H9 (cell line): ENCODE results near the gene ZNF358. TPM values are rescaled to one million over a fixed set of nuclear protein-coding genes. Genes with fewer than 3 reads are reported as not detected.
A peak's percentile ranks its signal among the peaks of the same experiment; 100 is the strongest.

Source experiments
- DNase-seq: peaks from one replicate; pipeline ENCODE4 v3.0.0-alpha.2; 2017
- H2AFZ ChIP-seq: one replicate; pipeline ENCODE4 v1.6.1; 2013; ENCODE audit warnings: mild to moderate bottlenecking, low read length, control low read depth, moderate library complexity
- H2AK5ac ChIP-seq: 2 replicates; pipeline ENCODE4 v1.6.1; 2013; ENCODE audit warnings: low read length, control low read depth, mixed read lengths; ENCODE audit not compliant: insufficient read length
- H2BK120ac ChIP-seq: one replicate; pipeline ENCODE4 v1.6.1; 2013; ENCODE audit warnings: low read depth, mild to moderate bottlenecking, low read length, control low read depth, inconsistent platforms; ENCODE audit not compliant: poor library complexity, severe bottlenecking
- H2BK12ac ChIP-seq: 2 replicates; pipeline ENCODE4 v1.6.1; 2013; ENCODE audit warnings: low read length, control low read depth, mixed read lengths, low read depth; ENCODE audit not compliant: insufficient read length
- H2BK15ac ChIP-seq: 2 replicates; pipeline ENCODE4 v1.6.1; 2013; ENCODE audit warnings: low read depth, low read length, control low read depth
- H2BK20ac ChIP-seq: one replicate; pipeline ENCODE4 v1.6.1; 2013; ENCODE audit warnings: low read depth, mild to moderate bottlenecking, low read length, control low read depth, inconsistent platforms; ENCODE audit not compliant: poor library complexity, severe bottlenecking
- H2BK5ac ChIP-seq: 2 replicates; pipeline ENCODE4 v1.6.1; 2013; ENCODE audit warnings: low read length, control low read depth, mixed read lengths; ENCODE audit not compliant: insufficient read length
- H3K14ac ChIP-seq: 2 replicates; pipeline ENCODE4 v1.6.1; 2013; ENCODE audit warnings: low read length, control low read depth; ENCODE audit not compliant: insufficient read depth
- H3K18ac ChIP-seq: 2 replicates; pipeline ENCODE4 v1.6.1; 2013; ENCODE audit warnings: low read depth, mild to moderate bottlenecking, mixed read lengths, low read length, control low read depth; ENCODE audit not compliant: insufficient read length
- H3K23ac ChIP-seq: 2 replicates; pipeline ENCODE4 v1.6.1; 2013; ENCODE audit warnings: low read length, control low read depth, mixed read lengths, low read depth; ENCODE audit not compliant: insufficient read length
- H3K23me2 ChIP-seq: 2 replicates; pipeline ENCODE4 v1.6.1; 2013; ENCODE audit warnings: low read depth, mild to moderate bottlenecking, mixed read lengths, low read length, control low read depth; ENCODE audit not compliant: insufficient read length, poor library complexity, severe bottlenecking
- H3K27ac ChIP-seq: 2 replicates; pipeline ENCODE4 v1.5.1; 2013; ENCODE audit warnings: low read length, control low read depth, mixed read lengths, low read depth; ENCODE audit not compliant: insufficient read length
- H3K27me3 ChIP-seq: 2 replicates; pipeline ENCODE4 v1.6.1; 2013; ENCODE audit warnings: low read length, control low read depth, inconsistent platforms; ENCODE audit not compliant: insufficient read depth
- H3K4ac ChIP-seq: 2 replicates; pipeline ENCODE4 v1.6.1; 2013; ENCODE audit warnings: low read depth, mild to moderate bottlenecking, control low read depth, inconsistent platforms, low read length, moderate library complexity
- H3K4me1 ChIP-seq: 2 replicates; pipeline ENCODE4 v1.6.1; 2013; ENCODE audit warnings: low read length, control low read depth, inconsistent platforms; ENCODE audit not compliant: insufficient read depth
- H3K4me2 ChIP-seq: 2 replicates; pipeline ENCODE4 v1.6.1; 2013; ENCODE audit warnings: low read length, control low read depth, mixed read lengths; ENCODE audit not compliant: insufficient read length, insufficient read depth
- H3K56ac ChIP-seq: 2 replicates; pipeline ENCODE4 v1.6.1; 2013; ENCODE audit warnings: low read depth, mild to moderate bottlenecking, mixed read lengths, low read length, control low read depth; ENCODE audit not compliant: insufficient read length
- H3K79me1 ChIP-seq: 2 replicates; pipeline ENCODE4 v1.6.1; 2013; ENCODE audit warnings: low read depth, mild to moderate bottlenecking, moderate library complexity, low read length, control low read depth, inconsistent platforms; ENCODE audit not compliant: insufficient read depth, poor library complexity, severe bottlenecking
- H3K79me2 ChIP-seq: 2 replicates; pipeline ENCODE4 v1.6.1; 2013; ENCODE audit warnings: low read length, control low read depth, inconsistent platforms; ENCODE audit not compliant: insufficient read depth
- H3K9ac ChIP-seq: 2 replicates; pipeline ENCODE4 v1.6.1; 2013; ENCODE audit warnings: low read length, control low read depth, mixed read lengths; ENCODE audit not compliant: insufficient read length; ENCODE audit errors: extremely low read depth
- H3K9me3 ChIP-seq: one replicate; pipeline ENCODE4 v1.6.1; 2013; ENCODE audit warnings: low read depth, low read length, inconsistent platforms; ENCODE audit not compliant: control insufficient read depth
- H3T11ph ChIP-seq: one replicate; pipeline ENCODE4 v1.6.1; 2013; ENCODE audit warnings: mild to moderate bottlenecking, low read length, control low read depth, inconsistent platforms
- H4K20me1 ChIP-seq: one replicate; pipeline ENCODE4 v1.6.1; 2013; ENCODE audit not compliant: control insufficient read depth, insufficient read length, insufficient read depth
- H4K5ac ChIP-seq: 2 replicates; pipeline ENCODE4 v1.6.1; 2013; ENCODE audit warnings: low read depth, mild to moderate bottlenecking, mixed read lengths, low read length, control low read depth; ENCODE audit not compliant: insufficient read length
- H4K8ac ChIP-seq: replicated peaks from 2 replicates; pipeline ENCODE4 v1.6.1; 2013; ENCODE audit warnings: low read length, control low read depth, mixed read lengths, low read depth; ENCODE audit not compliant: insufficient read length
- H4K91ac ChIP-seq: 2 replicates; pipeline ENCODE4 v1.6.1; 2013; ENCODE audit warnings: low read depth, mild to moderate bottlenecking, moderate library complexity, mixed read lengths, low read length, control low read depth; ENCODE audit not compliant: insufficient read length
- H3K27ac Mint-ChIP-seq, 3 experiments: 2 replicates in 2 of 3; 3 replicates in 1 of 3; pipeline ENCODE4 v1.8.0; 2020 to 2021; ENCODE audit warnings: mixed read lengths in 3 of 3, mild to moderate bottlenecking in 1 of 3, moderate library complexity in 1 of 3
- H3K27me3 Mint-ChIP-seq: 2 replicates; pipeline ENCODE4 v1.8.0; 2021; ENCODE audit warnings: low read depth, mild to moderate bottlenecking, moderate library complexity, mixed read lengths
- H3K36me3 Mint-ChIP-seq, 3 experiments: 2 replicates in 2 of 3; 3 replicates in 1 of 3; pipeline ENCODE4 v1.8.0; 2020 to 2021; ENCODE audit warnings: low read depth in 3 of 3, mixed read lengths in 3 of 3; ENCODE audit not compliant: insufficient read depth in 1 of 3
- H3K4me1 Mint-ChIP-seq, 2 experiments: 2 replicates each; pipeline ENCODE4 v1.8.0; 2020; ENCODE audit warnings: mixed read lengths in 2 of 2
- H3K4me3 Mint-ChIP-seq, 2 experiments: 2 replicates in 1 of 2; 3 replicates in 1 of 2; pipeline ENCODE4 v1.8.0; 2020 to 2021; ENCODE audit warnings: mild to moderate bottlenecking in 2 of 2, mixed read lengths in 2 of 2, moderate library complexity in 1 of 2
- H3K9me3 Mint-ChIP-seq, 2 experiments: 2 replicates in 1 of 2; 3 replicates in 1 of 2; pipeline ENCODE4 v1.8.0; 2020; ENCODE audit warnings: mild to moderate bottlenecking in 2 of 2, mixed read lengths in 2 of 2, moderate library complexity in 1 of 2
- WGBS: extraction: QIAGEN DNeasy Blood & Tissue Kit; methylation state at CpG from one replicate; pipeline ENCODE4 v1.1.7; 2013; ENCODE audit warnings: missing lambda C conversion rate, low lambda C conversion rate, mixed read lengths; ENCODE audit not compliant: insufficient read length; ENCODE audit errors: extremely low coverage; 5-methylcytosine and 5-hydroxymethylcytosine counted together
- long read RNA-seq: library from polyadenylated mRNA; unstranded; transcript quantifications from one replicate; pipeline ENCODE4 v2.0.0, GENCODE V29; 2020
- total RNA-seq: library from RNA; stranded (reverse); gene quantifications from 2 replicates; pipeline ENCODE4 v1.2.1, GENCODE V29; 2021
- TF ChIP-seq, protein P1 (sequence below): fragments of 200-600 bp; sonication (generic); conservative IDR thresholded peaks from 3 replicates; pipeline ENCODE4 v1.8.0; 2021; ENCODE audit warnings: antibody characterized with exemption, mild to moderate bottlenecking

ZNF358 gene
- 40.5 and 41.5 TPM in 2 replicates for total RNA-seq
- long read RNA-seq, transcript ZNF358-202 (2 exons, 1,954 nt): major isoform, 10 of 15 reads
- long read RNA-seq, partial matches to known transcripts: 5 of 15 reads
- long read RNA-seq, other reads (novel, unspliced or antisense): 0 of 15 reads

GRCh38 chr19:7515645-7516151, at the start of gene ZNF358:
Gene ZNF358, plus strand, starts transcription at chr19:7516103. Its CDS starts 3,140 bp downstream, at chr19:7519243.
- no peak within 1 kb of the TSS for H2BK120ac ChIP-seq
- H3K56ac ChIP-seq: no peak within 1 kb of the TSS
- peaks cover 11 to 24% of the 10 kb centered on the region in 2 experiments for H3K4me1 Mint-ChIP-seq
- no peak within 1 kb of the TSS for H2BK5ac ChIP-seq
- H4K5ac ChIP-seq: no peak within 1 kb of the TSS
- no peaks in the 10 kb centered on the region for H4K20me1 ChIP-seq
- peak within 1 kb of the TSS; percentile 53 for H3K14ac ChIP-seq
- H2BK15ac ChIP-seq: no peak within 1 kb of the TSS
- peak within 1 kb of the TSS; percentile 24 to 97 (median 96) for H3K27ac Mint-ChIP-seq
- H3K9me3 Mint-ChIP-seq: no peaks in the 10 kb centered on the region; a peak in 1 of 5 replicates
- no peak within 1 kb of the TSS for H3K23ac ChIP-seq
- no peak within 1 kb of the TSS for H2BK12ac ChIP-seq
- H3K27me3 Mint-ChIP-seq: peaks cover 2% of the 10 kb centered on the region; the same call in 1 of the 2 replicates
- H3K9ac ChIP-seq: peak within 1 kb of the TSS; percentile 58
- WGBS: no CpG with 5 or more reads among the region's 33 CpGs
- no peak within 1 kb of the TSS for H3K4ac ChIP-seq
- peaks cover 8% of the 10 kb centered on the region for H3K23me2 ChIP-seq
- H3K4me3 Mint-ChIP-seq: peak within 1 kb of the TSS; percentile 76 to 87
- H3K79me1 ChIP-seq: no peaks in the 10 kb centered on the region
- H2BK20ac ChIP-seq: no peak within 1 kb of the TSS
- peak; percentile 84 for DNase-seq
- H3K79me2 ChIP-seq: 0 out of 2 replicates have a peak, but pooled peaks cover 2% of the 10 kb centered on the region
- H3K18ac ChIP-seq: peak within 1 kb of the TSS; percentile 51
- no peaks in the 10 kb centered on the region for H3K27me3 ChIP-seq
- H3K9me3 ChIP-seq: no peaks in the 10 kb centered on the region
- H2AK5ac ChIP-seq: no peak within 1 kb of the TSS
- no peak within 1 kb of the TSS for H4K8ac ChIP-seq
- H4K91ac ChIP-seq: no peak within 1 kb of the TSS
- H3K4me1 ChIP-seq: 0 out of 2 replicates have a peak, but pooled peaks cover 4% of the 10 kb centered on the region
- TF ChIP-seq, protein P1, sequence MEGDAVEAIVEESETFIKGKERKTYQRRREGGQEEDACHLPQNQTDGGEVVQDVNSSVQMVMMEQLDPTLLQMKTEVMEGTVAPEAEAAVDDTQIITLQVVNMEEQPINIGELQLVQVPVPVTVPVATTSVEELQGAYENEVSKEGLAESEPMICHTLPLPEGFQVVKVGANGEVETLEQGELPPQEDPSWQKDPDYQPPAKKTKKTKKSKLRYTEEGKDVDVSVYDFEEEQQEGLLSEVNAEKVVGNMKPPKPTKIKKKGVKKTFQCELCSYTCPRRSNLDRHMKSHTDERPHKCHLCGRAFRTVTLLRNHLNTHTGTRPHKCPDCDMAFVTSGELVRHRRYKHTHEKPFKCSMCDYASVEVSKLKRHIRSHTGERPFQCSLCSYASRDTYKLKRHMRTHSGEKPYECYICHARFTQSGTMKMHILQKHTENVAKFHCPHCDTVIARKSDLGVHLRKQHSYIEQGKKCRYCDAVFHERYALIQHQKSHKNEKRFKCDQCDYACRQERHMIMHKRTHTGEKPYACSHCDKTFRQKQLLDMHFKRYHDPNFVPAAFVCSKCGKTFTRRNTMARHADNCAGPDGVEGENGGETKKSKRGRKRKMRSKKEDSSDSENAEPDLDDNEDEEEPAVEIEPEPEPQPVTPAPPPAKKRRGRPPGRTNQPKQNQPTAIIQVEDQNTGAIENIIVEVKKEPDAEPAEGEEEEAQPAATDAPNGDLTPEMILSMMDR: no peak
- H3T11ph ChIP-seq: no peak within 1 kb of the TSS
- H3K36me3 Mint-ChIP-seq: peaks cover 3 to 15% (median 13%) of the 10 kb centered on the region in 3 experiments; a peak in 5 of 7 replicates
- H2AFZ ChIP-seq: no peak within 1 kb of the TSS
- peak within 1 kb of the TSS; percentile 74 for H3K4me2 ChIP-seq
- no peak within 1 kb of the TSS for H3K27ac ChIP-seq
